DND-41 (cell line): ENCODE results near the gene METRN.

Source experiments
- CTCF ChIP-seq: IDR thresholded peaks from 2 replicates; pipeline ENCODE4 v1.5.1; 2012; ENCODE audit warnings: borderline replicate concordance, low read length, moderate library complexity, mild to moderate bottlenecking; ENCODE audit not compliant: poor library complexity, severe bottlenecking; ENCODE audit errors: extremely low read depth
- EZH2 ChIP-seq: IDR thresholded peaks from 3 replicates; pipeline ENCODE4 v1.6.1; 2012; ENCODE audit warnings: borderline replicate concordance, low read depth, mild to moderate bottlenecking, moderate library complexity, low read length, inconsistent platforms; ENCODE audit not compliant: severe bottlenecking

GRCh38 chr16:764848-765487, 50.0 kb downstream of the METRN start:
- TF ChIP-seq CTCF (no peak), EZH2 (no peak)
